ENCODE results near the gene MTHFD1.

MTHFD1 gene

GRCh38 chr14:64438181-64438841 lies 50.2 kb downstream of the MTHFD1 start:
- TF ChIP-seq CTCF (IDR thresholded peaks at IDR 0.05; ENCODE audit: low read depth, low read length, missing control alignments) = no peak
- peak; percentile 67 for DNase-seq (ENCODE audit: extremely low read depth, low read depth)
- H3K4me3 ChIP-seq (replicated peaks; ENCODE audit: low read depth, low read length) = no peak overlapping the region

GRCh38 chr14:64439141-64439540 lies 51.0 kb downstream of the MTHFD1 start:
- no peak for TF ChIP-seq CTCF (IDR thresholded peaks at IDR 0.05; ENCODE audit: low read depth, low read length, missing control alignments)
- DNase-seq (ENCODE audit: extremely low read depth, low read depth) = no peak
- no peak overlapping the region for H3K4me3 ChIP-seq (replicated peaks; ENCODE audit: low read depth, low read length)

- DNase-seq (ENCODE audit: extremely low read depth, low read depth) = no peak
- TF ChIP-seq CTCF (IDR thresholded peaks at IDR 0.05; ENCODE audit: low read depth, low read length, missing control alignments) = no peak
- no peak overlapping the region for H3K4me3 ChIP-seq (replicated peaks; ENCODE audit: low read depth, low read length)
Observed at GRCh38 chr14:64440494-64440893, 52.3 kb downstream of the MTHFD1 start.

GRCh38 chr14:64442300-64442988 lies 54.3 kb downstream of the MTHFD1 start:
- no peak overlapping the region for H3K4me3 ChIP-seq (replicated peaks; ENCODE audit: low read depth, low read length)
- no peak for DNase-seq (ENCODE audit: extremely low read depth, low read depth)
- TF ChIP-seq CTCF (IDR thresholded peaks at IDR 0.05; ENCODE audit: low read depth, low read length, missing control alignments) = no peak

- H3K4me3 ChIP-seq (replicated peaks; ENCODE audit: low read depth, low read length) = no peak overlapping the region
- no peak for TF ChIP-seq CTCF (IDR thresholded peaks at IDR 0.05; ENCODE audit: low read depth, low read length, missing control alignments)
- no peak for DNase-seq (ENCODE audit: extremely low read depth, low read depth)
Observed at GRCh38 chr14:64444140-64444539, 56.0 kb downstream of the MTHFD1 start.

GRCh38 chr14:64444984-64445845 lies 57.1 kb downstream of the MTHFD1 start:
- TF ChIP-seq CTCF (IDR thresholded peaks at IDR 0.05; ENCODE audit: low read depth, low read length, missing control alignments) = no peak
- no peak for DNase-seq (ENCODE audit: extremely low read depth, low read depth)
- H3K4me3 ChIP-seq (replicated peaks; ENCODE audit: low read depth, low read length) = no peak overlapping the region

All from HFF-Myc (cell line).